Colonic mucosa (tissue), 4 donors: ENCODE results near the gene ERICH3. TPM values are rescaled to one million over a fixed set of nuclear protein-coding genes. Genes with fewer than 3 reads are reported as not detected.

ENCODE experiments used
- DNase-seq: peaks from one replicate; pipeline ENCODE4 v3.0.0-alpha.2; 2020
- H3K27ac ChIP-seq: fragments of 200-600 bp; one replicate; pipeline ENCODE4 v1.8.0; 2021
- H3K27me3 ChIP-seq: fragments of 200-600 bp; one replicate; pipeline ENCODE4 v1.8.0; 2021
- H3K36me3 ChIP-seq: fragments of 200-600 bp; one replicate; pipeline ENCODE4 v1.8.0; 2021
- H3K4me1 ChIP-seq: fragments of 200-600 bp; one replicate; pipeline ENCODE4 v1.8.0; 2021; ENCODE audit warnings: mild to moderate bottlenecking
- H3K4me3 ChIP-seq: fragments of 200-600 bp; one replicate; pipeline ENCODE4 v1.8.0; 2021
- H3K9ac ChIP-seq, 2 donors: one replicate each; pipeline ENCODE4 v1.7.0; 2013; ENCODE audit warnings: control low read depth in 2 of 2, low read depth in 2 of 2, low read length in 2 of 2
- H3K9me3 ChIP-seq: fragments of 200-600 bp; one replicate; pipeline ENCODE4 v1.8.0; 2021
- CTCF ChIP-seq: fragments of 200-600 bp; IDR thresholded peaks from one replicate; pipeline ENCODE4 v1.8.0; 2022; ENCODE audit warnings: antibody characterized with exemption, mild to moderate bottlenecking
- intact Hi-C: fragments of 100-400 bp; cut with DNase I; formaldehyde crosslinking; loops from one replicate; pipeline ENCODE4 v1.14.1; 2022
- total RNA-seq, 2 donors: library from RNA; stranded (reverse); fragmentation: NEBNext Ultra II Directional in 1 of 2; extraction: Animal tissue kit (Norgen Biotek cat#: 25700) in 1 of 2; gene quantifications; one replicate each; pipeline ENCODE4 v1.2.1, GENCODE V29; 2021
- donor health status: healthy.
- donor health status: DM: no; HTN: no; CAD: no.
- donor health status: DM: no; HTN: no; CAD: no.

The ERICH3 gene
- total RNA-seq, 2 donors from 2014 or later: 0.16 TPM; not detected in 1

GRCh38 chr1:74650561-74650960, 23.0 kb downstream of the ERICH3 start:
- no peaks in the 10 kb centered on the region for H3K36me3 ChIP-seq
- H3K27me3 ChIP-seq: no peaks in the 10 kb centered on the region
- H3K9ac ChIP-seq: no peak overlapping the region
- TF ChIP-seq CTCF: no peak
- DNase-seq: no peak
- H3K27ac ChIP-seq: no peak overlapping the region
- no peak overlapping the region for H3K4me3 ChIP-seq
- H3K4me1 ChIP-seq: no peaks in the 10 kb centered on the region
- intact Hi-C loops: no loop called here
- H3K9me3 ChIP-seq: no peaks in the 10 kb centered on the region

DNA sequence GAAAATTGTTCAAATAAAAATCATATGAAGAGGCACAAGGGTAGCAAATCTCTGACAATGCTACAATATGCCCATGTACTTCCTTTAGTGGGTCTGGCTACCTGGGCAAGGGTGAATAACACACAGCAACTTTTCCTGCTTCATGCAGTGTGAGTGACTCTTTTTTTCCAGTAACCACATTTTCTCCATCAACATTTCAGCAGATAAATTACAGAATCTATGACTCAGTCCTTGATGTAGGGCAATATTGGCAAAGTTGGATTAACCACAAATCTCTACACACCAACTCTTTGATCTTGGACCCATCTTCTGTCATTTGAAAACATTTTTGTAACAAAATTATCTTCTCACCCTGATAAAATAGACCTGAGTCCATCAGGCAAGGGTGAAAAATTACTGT, 31.7 kb downstream of the ERICH3 start:
- H3K4me3 ChIP-seq: no peak overlapping the region
- no peaks in the 10 kb centered on the region for H3K27me3 ChIP-seq
- TF ChIP-seq CTCF: no peak

GRCh38 chr1:74641161-74641560, 32.4 kb downstream of the ERICH3 start:
- no peaks in the 10 kb centered on the region for H3K36me3 ChIP-seq
- DNase-seq: no peak
- H3K4me3 ChIP-seq: no peak overlapping the region
- H3K27me3 ChIP-seq: no peaks in the 10 kb centered on the region
- H3K4me1 ChIP-seq: no peaks in the 10 kb centered on the region
- TF ChIP-seq CTCF: no peak
- intact Hi-C loops: no loop called here
- H3K9me3 ChIP-seq: no peaks in the 10 kb centered on the region
- H3K27ac ChIP-seq: no peak overlapping the region
- no peak overlapping the region for H3K9ac ChIP-seq

More for the DNA sequence above, 31.7 kb downstream of the ERICH3 start:
- H3K27ac ChIP-seq: no peak overlapping the region
- H3K36me3 ChIP-seq: no peaks in the 10 kb centered on the region
- no peak overlapping the region for H3K9ac ChIP-seq
- intact Hi-C loops: no loop called here
- no peaks in the 10 kb centered on the region for H3K9me3 ChIP-seq
- no peaks in the 10 kb centered on the region for H3K4me1 ChIP-seq
- DNase-seq: no peak

DNA sequence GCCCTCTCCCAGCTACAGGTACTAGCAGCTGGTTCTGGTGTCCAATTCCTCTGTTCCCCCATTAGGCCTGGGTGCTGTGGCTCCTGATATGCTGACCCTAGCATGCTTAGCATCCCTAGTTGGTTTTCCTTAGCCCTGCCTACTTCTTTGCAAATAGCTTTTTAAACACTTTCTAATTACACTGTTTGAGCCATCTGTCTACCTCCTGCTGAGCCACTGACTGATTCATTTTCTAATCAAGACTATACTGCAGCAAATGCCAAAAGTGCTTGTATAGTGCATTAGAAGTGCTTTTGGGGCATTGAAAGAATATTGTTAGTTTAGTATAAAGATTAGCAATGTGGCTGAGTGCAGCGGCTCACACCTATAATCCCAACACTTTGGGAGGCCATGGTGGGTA, 36.3 kb downstream of the ERICH3 start:
- TF ChIP-seq CTCF: no peak
- no peak overlapping the region for H3K4me3 ChIP-seq

GRCh38 chr1:74629283-74629682, 44.3 kb downstream of the ERICH3 start:
- intact Hi-C loops: no loop called here
- Histone ChIP-seq H3K9ac (no peak overlapping the region), H3K27me3 (no peaks in the 10 kb centered on the region), H3K36me3 (no peaks in the 10 kb centered on the region), H3K4me1 (no peaks in the 10 kb centered on the region), H3K9me3 (no peaks in the 10 kb centered on the region), H3K27ac (no peak overlapping the region), H3K4me3 (no peak overlapping the region)
- no peak for DNase-seq
- TF ChIP-seq CTCF: no peak

More for the DNA sequence above, 36.3 kb downstream of the ERICH3 start:
- no peak overlapping the region for H3K27ac ChIP-seq
- no peak overlapping the region for H3K9ac ChIP-seq
- no peak for DNase-seq
- no peaks in the 10 kb centered on the region for H3K27me3 ChIP-seq
- no peaks in the 10 kb centered on the region for H3K9me3 ChIP-seq
- intact Hi-C loops: no loop called here
- no peaks in the 10 kb centered on the region for H3K4me1 ChIP-seq
- H3K36me3 ChIP-seq: no peaks in the 10 kb centered on the region

DNA sequence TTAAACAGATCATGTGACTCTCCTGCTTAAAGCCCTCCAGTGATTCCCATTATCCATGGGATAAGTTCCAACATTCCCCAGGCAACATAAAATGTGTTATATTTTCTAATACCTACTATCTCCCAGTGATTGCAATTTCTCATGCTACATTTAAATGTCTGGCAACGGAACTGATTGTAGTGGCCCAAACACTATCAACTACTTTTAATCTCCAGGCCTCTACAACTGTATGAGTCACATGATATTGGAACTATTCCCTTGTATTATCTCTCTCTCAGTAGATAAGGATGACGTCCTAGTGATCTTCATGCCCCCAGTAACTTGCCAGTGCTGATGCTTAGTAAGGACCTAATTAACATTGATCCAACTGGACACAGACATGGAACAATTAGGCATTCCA, 49.9 kb downstream of the ERICH3 start:
- intact Hi-C loops: no loop called here
- H3K27ac ChIP-seq: no peak overlapping the region
- H3K4me1 ChIP-seq: no peaks in the 10 kb centered on the region
- no peak overlapping the region for H3K4me3 ChIP-seq
- no peaks in the 10 kb centered on the region for H3K27me3 ChIP-seq
- DNase-seq: no peak
- TF ChIP-seq CTCF: no peak
- H3K9ac ChIP-seq: no peak overlapping the region
- H3K36me3 ChIP-seq: no peaks in the 10 kb centered on the region
- H3K9me3 ChIP-seq: no peaks in the 10 kb centered on the region
